ENCODE data around the gene PHF21B.

- TF ChIP-seq POLR2AphosphoS5 (IDR thresholded peaks at IDR 0.05; ENCODE audit: low read depth, low read length) (no peak), TCF7L2 (IDR thresholded peaks at IDR 0.05; ENCODE audit: low read depth, low read length) (no peak), CTCF (IDR thresholded peaks at IDR 0.05) (no peak)
- TF ChIP-seq, protein P1, sequence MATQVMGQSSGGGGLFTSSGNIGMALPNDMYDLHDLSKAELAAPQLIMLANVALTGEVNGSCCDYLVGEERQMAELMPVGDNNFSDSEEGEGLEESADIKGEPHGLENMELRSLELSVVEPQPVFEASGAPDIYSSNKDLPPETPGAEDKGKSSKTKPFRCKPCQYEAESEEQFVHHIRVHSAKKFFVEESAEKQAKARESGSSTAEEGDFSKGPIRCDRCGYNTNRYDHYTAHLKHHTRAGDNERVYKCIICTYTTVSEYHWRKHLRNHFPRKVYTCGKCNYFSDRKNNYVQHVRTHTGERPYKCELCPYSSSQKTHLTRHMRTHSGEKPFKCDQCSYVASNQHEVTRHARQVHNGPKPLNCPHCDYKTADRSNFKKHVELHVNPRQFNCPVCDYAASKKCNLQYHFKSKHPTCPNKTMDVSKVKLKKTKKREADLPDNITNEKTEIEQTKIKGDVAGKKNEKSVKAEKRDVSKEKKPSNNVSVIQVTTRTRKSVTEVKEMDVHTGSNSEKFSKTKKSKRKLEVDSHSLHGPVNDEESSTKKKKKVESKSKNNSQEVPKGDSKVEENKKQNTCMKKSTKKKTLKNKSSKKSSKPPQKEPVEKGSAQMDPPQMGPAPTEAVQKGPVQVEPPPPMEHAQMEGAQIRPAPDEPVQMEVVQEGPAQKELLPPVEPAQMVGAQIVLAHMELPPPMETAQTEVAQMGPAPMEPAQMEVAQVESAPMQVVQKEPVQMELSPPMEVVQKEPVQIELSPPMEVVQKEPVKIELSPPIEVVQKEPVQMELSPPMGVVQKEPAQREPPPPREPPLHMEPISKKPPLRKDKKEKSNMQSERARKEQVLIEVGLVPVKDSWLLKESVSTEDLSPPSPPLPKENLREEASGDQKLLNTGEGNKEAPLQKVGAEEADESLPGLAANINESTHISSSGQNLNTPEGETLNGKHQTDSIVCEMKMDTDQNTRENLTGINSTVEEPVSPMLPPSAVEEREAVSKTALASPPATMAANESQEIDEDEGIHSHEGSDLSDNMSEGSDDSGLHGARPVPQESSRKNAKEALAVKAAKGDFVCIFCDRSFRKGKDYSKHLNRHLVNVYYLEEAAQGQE (IDR thresholded peaks at IDR 0.05; ENCODE audit: insufficient read depth in 1 of 2, low read depth in 2 of 2, low read length in 1 of 2), result no peak
Measured at GRCh38 chr22:44861245-44861644, 148.6 kb downstream of the PHF21B start.
